Prostate gland (tissue), 2 donors: ENCODE results near the gene KCNMB3.

Experiments
- CTCF ChIP-seq, 4 experiments: fragments of 200-600 bp in 2 of 4; fragments of 450-650 bp in 2 of 4; sonication (generic) in 2 of 4; IDR thresholded peaks; 1 replicate in 3 of 4; 2 replicates in 1 of 4; pipeline ENCODE4 v1.5.1; 2016 to 2019; ENCODE audit warnings: antibody characterized with exemption in 4 of 4, mild to moderate bottlenecking in 2 of 4, moderate library complexity in 2 of 4
- POLR2A ChIP-seq: fragments of 450-650 bp; IDR thresholded peaks from one replicate; pipeline ENCODE4 v1.6.1; 2016; ENCODE audit warnings: antibody characterized with exemption, mild to moderate bottlenecking

- TF ChIP-seq CTCF (IDR thresholded peaks at IDR 0.05) (no peak), POLR2A (no peak)
Measured at GRCh38 chr3:179297971-179298725, 47.2 kb upstream of the KCNMB3 start.
